PFSK-1 (cell line): ENCODE data around the gene KIAA1210.

Experiments
- POLR2AphosphoS5 ChIP-seq: IDR thresholded peaks from 2 replicates; pipeline ENCODE4 v1.6.1; 2012; ENCODE audit warnings: low read depth, mild to moderate bottlenecking, control low read depth, low read length, moderate library complexity
- REST ChIP-seq, 2 experiments: IDR thresholded peaks; 2 replicates each; pipeline versions ENCODE4 v1.6.1 to v1.8.0; 2011 to 2012; ENCODE audit warnings: low read depth in 2 of 2, low read length in 2 of 2, control low read depth in 1 of 2, inconsistent platforms in 1 of 2, mild to moderate bottlenecking in 1 of 2, moderate library complexity in 1 of 2; ENCODE audit not compliant: insufficient read depth in 1 of 2
- SIN3A ChIP-seq: IDR thresholded peaks from 2 replicates; pipeline ENCODE4 v1.6.1; 2012; ENCODE audit warnings: mild to moderate bottlenecking, low read length, moderate library complexity, borderline replicate concordance; ENCODE audit not compliant: insufficient read depth
- TAF1 ChIP-seq: IDR thresholded peaks from 2 replicates; pipeline ENCODE4 v1.6.1; 2012; ENCODE audit warnings: low read length, control low read depth, borderline replicate concordance; ENCODE audit not compliant: insufficient read depth

- TF ChIP-seq POLR2AphosphoS5 (no peak), TAF1 (no peak), REST (IDR thresholded peaks at IDR 0.05; ENCODE audit: insufficient read depth in 1 of 2, low read depth in 2 of 2, low read length in 2 of 2) (no peak), SIN3A (no peak)
Observed at GRCh38 chrX:119093991-119094735, 33.4 kb downstream of the KIAA1210 start.
